HL-60/S4 treated with phorbol 12-myristate 13-acetate at 8.2 ng/mL for 4 days and 3 days (cell line): Measurements from ENCODE around the gene OR2W1.

Experiments
- in situ Hi-C: fragments of 300-500 bp; cut with MboI; formaldehyde crosslinking; loops from 2 replicates; pipeline ENCODE4 v1.15.0; 2022; ENCODE audit warnings: low sequenced_read_pairs

Gene OR2W1

GRCh38 chr6:29005183-29005885 lies 39.6 kb downstream of the OR2W1 start, which contains the start of gene ZNF311:
Gene ZNF311, minus strand, starts transcription at chr6:29005315. Its CDS starts 1,361 bp downstream, at chr6:29003954.
- in situ Hi-C loops: loop anchor here (25.0 kb wide), 1 partner anchor 318 kb away; no protein-coding TSS in a partner anchor

- in situ Hi-C loops: no loop called here
Measured at GRCh38 chr6:28996844-28997510, 48.0 kb downstream of the OR2W1 start.

- in situ Hi-C loops: no loop called here
Measured at GRCh38 chr6:28995093-28995650, 49.8 kb downstream of the OR2W1 start.
